OCI-LY7 (cell line): ENCODE results near the gene OGDH. TPM values are rescaled to one million over a fixed set of nuclear protein-coding genes. Genes with fewer than 3 reads are reported as not detected.
"Not testable (repeated sequence)": the region's sequence is repeated elsewhere in the genome, so short reads cannot be mapped to it uniquely, and the experiment has no call there.

Experiments
- BruUV-seq: library from RNA; stranded (reverse); fragments of 400-500 nt; replicated peaks from 2 replicates; lab custom pipeline; 2021; lab: Mats Ljungman, UMichigan
- CTCF ChIA-PET: fragments of 300-600 bp; sonication (Branson Sonifier 250); formaldehyde crosslinking; loops from one replicate; lab custom pipeline; 2022; ENCODE audit warnings: antibody characterized with exemption; ENCODE audit not compliant: unreplicated experiment; lab: Charles Lee
- POLR2A ChIA-PET: fragments of 300-600 bp; sonication (Branson Sonifier 250); formaldehyde crosslinking; loops from one replicate; lab custom pipeline; 2022; ENCODE audit warnings: antibody characterized with exemption; lab: Charles Lee
- DNase-seq: peaks from one replicate; pipeline ENCODE4 v3.0.0-alpha.2; 2015; ENCODE audit warnings: low spot score
- H2AFZ ChIP-seq: fragments of 200-600 bp; sonication (generic), shearing (Covaris generic); 2 replicates; pipeline ENCODE4 v1.6.1; 2014; ENCODE audit warnings: mild to moderate bottlenecking, antibody characterized with exemption, low read length, moderate library complexity
- H3K27ac ChIP-seq: fragments of 200-600 bp; sonication (generic); 2 replicates; pipeline ENCODE4 v1.5.1; 2014; ENCODE audit warnings: mixed run types, low read depth, mild to moderate bottlenecking, moderate library complexity, low read length, inconsistent platforms; ENCODE audit not compliant: poor library complexity, severe bottlenecking
- H3K36me3 ChIP-seq: fragments of 200-600 bp; sonication (generic); 2 replicates; pipeline ENCODE4 v1.6.1; 2014; ENCODE audit warnings: mild to moderate bottlenecking, antibody characterized with exemption, low read length, moderate library complexity, mixed read lengths; ENCODE audit not compliant: insufficient read depth
- H3K4me1 ChIP-seq: fragments of 200-600 bp; sonication (generic); 2 replicates; pipeline ENCODE4 v1.5.1; 2014; ENCODE audit warnings: mild to moderate bottlenecking, low read length; ENCODE audit not compliant: insufficient read depth, poor library complexity, severe bottlenecking
- H3K4me2 ChIP-seq: fragments of 200-600 bp; sonication (generic); 2 replicates; pipeline ENCODE4 v1.6.1; 2014; ENCODE audit warnings: mild to moderate bottlenecking, low read length
- H3K4me3 ChIP-seq: fragments of 200-600 bp; sonication (generic); 2 replicates; pipeline ENCODE4 v1.5.1; 2014; ENCODE audit warnings: mild to moderate bottlenecking, low read depth, low read length; ENCODE audit not compliant: poor library complexity, severe bottlenecking
- H3K79me2 ChIP-seq: fragments of 200-600 bp; sonication (generic); 2 replicates; pipeline ENCODE4 v1.6.1; 2016; ENCODE audit warnings: low read depth, mild to moderate bottlenecking, low read length, moderate library complexity, mixed read lengths; ENCODE audit not compliant: insufficient read depth
- H3K9me2 ChIP-seq: fragments of 200-600 bp; sonication (generic); 2 replicates; pipeline ENCODE4 v1.6.1; 2016; ENCODE audit warnings: mild to moderate bottlenecking, low read length, mixed read lengths; ENCODE audit not compliant: insufficient read depth
- H3K9me3 ChIP-seq: fragments of 200-600 bp; sonication (generic); 2 replicates; pipeline ENCODE4 v1.6.1; 2014; ENCODE audit warnings: mild to moderate bottlenecking, mixed run types, low read length, mixed read lengths
- H4K20me1 ChIP-seq: fragments of 200-600 bp; sonication (generic); 2 replicates; pipeline ENCODE4 v1.6.1; 2014; ENCODE audit warnings: mild to moderate bottlenecking, antibody characterized with exemption, low read length, moderate library complexity, mixed read lengths; ENCODE audit not compliant: insufficient read depth
- CTCF ChIP-seq: fragments of 200-600 bp; sonication (generic); conservative IDR thresholded peaks from 2 replicates; pipeline ENCODE4 v1.5.1; 2014; ENCODE audit warnings: mild to moderate bottlenecking, antibody characterized with exemption, low read length, moderate library complexity, mixed read lengths
- EZH2phosphoT487 ChIP-seq: fragments of 200-600 bp; sonication (generic); IDR thresholded peaks from 2 replicates; pipeline ENCODE4 v1.6.1; 2018; ENCODE audit warnings: low read depth, borderline replicate concordance, mild to moderate bottlenecking, mixed run types, antibody characterized with exemption, low read length, moderate library complexity, mixed read lengths
- intact Hi-C: fragments of 100-400 bp; cut with micrococcal nuclease; formaldehyde crosslinking; loops from one replicate; pipeline ENCODE4 v1.10.0; 2022; ENCODE audit not compliant: unreplicated experiment
- total RNA-seq, 2 experiments: library from RNA; depleted of rRNA in 1 of 2; stranded (reverse); fragments of >200 nt in 1 of 2; shearing (Covaris generic) in 1 of 2; gene quantifications; 2 replicates each; pipeline ENCODE4 v1.2.3, GENCODE V29; 2014 to 2022

Gene OGDH
- total RNA-seq, 2 experiments from 2014 or later: 47.6 to 70.9 TPM

- DNase-seq: no peak
- no peaks in the 10 kb centered on the region for H3K9me2 ChIP-seq
- H3K79me2 ChIP-seq: no peaks in the 10 kb centered on the region
- H3K4me1 ChIP-seq: no peaks in the 10 kb centered on the region
- H3K27ac ChIP-seq: no peak overlapping the region
- ChIA-PET CTCF (no interaction called here), POLR2A (no interaction called here)
- no peak overlapping the region for H3K4me2 ChIP-seq
- no peak for TF ChIP-seq EZH2phosphoT487
- TF ChIP-seq CTCF: no peak
- no TSS peak for BruUV-seq
- intact Hi-C loops: no loop called here
- H3K4me3 ChIP-seq: no peak overlapping the region
- H4K20me1 ChIP-seq: no peaks in the 10 kb centered on the region
- no peaks in the 10 kb centered on the region for H3K9me3 ChIP-seq
- no peak overlapping the region for H2AFZ ChIP-seq
- H3K36me3 ChIP-seq: peaks cover 81% of the 10 kb centered on the region
These were observed 91.0 kb downstream of the OGDH start for GRCh38 chr7:44697136-44698045.

- intact Hi-C loops: no loop called here
- H3K4me1 ChIP-seq: no peaks in the 10 kb centered on the region
- no peaks in the 10 kb centered on the region for H3K79me2 ChIP-seq
- DNase-seq: no peak
- H3K4me3 ChIP-seq: no peak overlapping the region
- no peak overlapping the region for H3K4me2 ChIP-seq
- no peaks in the 10 kb centered on the region for H4K20me1 ChIP-seq
- H3K36me3 ChIP-seq: peaks cover 86% of the 10 kb centered on the region
- H2AFZ ChIP-seq: no peak overlapping the region
- no peaks in the 10 kb centered on the region for H3K9me3 ChIP-seq
- no TSS peak for BruUV-seq
- H3K27ac ChIP-seq: no peak overlapping the region
- no peaks in the 10 kb centered on the region for H3K9me2 ChIP-seq
- CTCF ChIA-PET: no interaction called here
- POLR2A ChIA-PET: no interaction called here
- TF ChIP-seq EZH2phosphoT487 (no peak), CTCF (no peak)
These were observed 91.7 kb downstream of the OGDH start for GRCh38 chr7:44698046-44698580.

GRCh38 chr7:44699598-44699997 lies 93.2 kb downstream of the OGDH start:
- H3K9me2 ChIP-seq, DNase-seq, H3K4me3 ChIP-seq, H2AFZ ChIP-seq, BruUV-seq, H3K27ac ChIP-seq, H3K4me2 ChIP-seq, H4K20me1 ChIP-seq, H3K4me1 ChIP-seq, CTCF ChIA-PET, H3K9me3 ChIP-seq, H3K79me2 ChIP-seq, intact Hi-C loops: not testable (repeated sequence)
- POLR2A ChIA-PET: interaction anchor here (0.6 kb wide), 1 partner anchor 16 kb away, joined by 3 read pairs; no protein-coding TSS in a partner anchor
- H3K36me3 ChIP-seq: peaks cover 87% of the 10 kb centered on the region
